NK-92 (cell line): ENCODE data around the gene DBP.
A peak's percentile ranks its signal among the peaks of the same experiment; 100 is the strongest.
"Not testable (repeated sequence)": the region's sequence is repeated elsewhere in the genome, so short reads cannot be mapped to it uniquely, and the experiment has no call there.

ENCODE experiments used
- DNase-seq: peaks from one replicate; lab custom pipeline; 2025; ENCODE audit not compliant: unreplicated experiment; lab: John Stamatoyannopoulos, UW

The DBP gene

GRCh38 chr19:48668332-48668731 lies 31.2 kb upstream of the DBP start:
- no peak for DNase-seq

- no peak for DNase-seq
Measured at GRCh38 chr19:48665786-48666185, 28.6 kb upstream of the DBP start.

- DNase-seq = no peak
Measured at GRCh38 chr19:48664476-48664875, 27.3 kb upstream of the DBP start.

DNA sequence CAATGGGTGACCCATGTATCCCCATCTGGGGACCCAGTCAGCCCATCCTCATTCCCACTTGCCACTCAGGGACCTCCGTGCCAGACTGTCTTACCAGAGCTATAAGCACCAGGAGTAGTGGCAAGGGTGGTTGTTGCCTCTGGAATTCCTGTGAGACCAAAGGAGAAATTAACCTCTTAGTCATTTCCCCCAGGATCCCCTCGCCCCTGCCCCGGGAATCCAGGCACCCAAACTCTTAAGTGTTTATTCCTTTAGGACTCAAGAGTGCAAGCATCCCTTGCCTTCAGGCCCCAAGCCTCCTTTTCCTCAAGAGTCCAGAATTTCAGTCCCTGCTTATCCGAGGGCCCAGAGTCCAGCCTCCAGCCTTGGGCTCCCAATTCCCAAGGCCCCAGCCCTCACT lies 26.5 kb upstream of the DBP start:
- no peak for DNase-seq

DNA sequence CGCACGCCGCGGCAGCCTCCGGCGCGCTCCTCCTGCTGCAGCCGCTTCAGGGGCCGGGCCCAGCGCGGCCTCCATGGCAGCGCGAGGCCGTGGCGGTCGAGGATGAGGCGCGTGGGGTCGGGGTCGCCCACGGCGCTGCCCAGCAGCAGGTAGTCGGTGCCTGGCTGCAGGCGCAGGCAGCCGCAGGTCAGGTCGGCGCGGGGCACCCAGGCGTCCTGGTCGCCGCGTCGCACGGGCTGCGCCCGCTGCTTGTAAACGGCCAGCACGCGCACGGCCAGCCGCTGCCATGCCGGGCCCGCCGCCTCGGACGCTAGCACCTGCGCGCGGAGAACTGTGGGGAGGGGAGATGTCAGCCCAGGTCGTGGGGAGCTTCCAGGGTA lies 24.5 kb upstream of the DBP start:
- no peak for DNase-seq

DNA sequence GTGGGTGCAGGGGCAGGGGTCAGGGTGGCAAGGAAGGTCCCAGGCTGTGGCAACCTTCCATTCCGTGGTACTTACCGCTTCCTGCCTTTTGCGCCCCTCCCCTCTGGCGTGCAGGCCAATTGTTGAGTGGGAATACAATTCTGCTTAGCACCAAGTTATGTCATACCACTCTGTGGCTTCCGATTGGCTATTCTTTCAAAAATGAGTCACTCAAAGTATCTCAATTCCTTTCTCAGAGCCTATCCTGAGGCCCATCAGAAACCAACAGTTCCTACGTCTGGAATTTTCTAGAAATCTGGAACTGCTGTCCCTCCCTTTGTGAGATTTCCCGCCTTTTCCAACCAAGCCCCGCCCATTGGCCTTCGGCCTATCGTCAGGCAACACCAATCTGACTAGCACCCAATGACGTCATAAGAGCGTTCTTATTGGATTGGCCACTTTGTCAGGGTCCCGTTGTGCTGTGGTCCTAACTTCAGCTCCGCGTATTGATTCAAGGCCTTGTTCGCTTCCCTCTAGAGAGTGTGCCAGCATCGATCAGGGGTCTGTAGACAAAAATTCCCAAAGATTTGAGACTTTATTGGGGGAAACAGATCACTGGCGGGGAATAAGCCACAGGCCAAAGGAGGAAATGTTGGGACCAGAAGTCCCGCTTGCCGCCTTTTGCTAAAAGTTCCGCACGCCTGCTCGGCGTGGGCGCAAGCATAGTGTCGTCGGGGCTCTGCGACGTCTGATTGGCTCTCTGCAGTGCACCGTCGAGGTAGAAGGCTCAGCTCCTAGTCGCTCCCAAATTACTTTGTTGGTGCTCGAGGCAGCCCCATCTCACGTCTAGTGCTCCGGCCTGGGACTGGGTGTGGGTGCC lies 23.9 kb upstream of the DBP start:
- DNase-seq = no peak

DNA sequence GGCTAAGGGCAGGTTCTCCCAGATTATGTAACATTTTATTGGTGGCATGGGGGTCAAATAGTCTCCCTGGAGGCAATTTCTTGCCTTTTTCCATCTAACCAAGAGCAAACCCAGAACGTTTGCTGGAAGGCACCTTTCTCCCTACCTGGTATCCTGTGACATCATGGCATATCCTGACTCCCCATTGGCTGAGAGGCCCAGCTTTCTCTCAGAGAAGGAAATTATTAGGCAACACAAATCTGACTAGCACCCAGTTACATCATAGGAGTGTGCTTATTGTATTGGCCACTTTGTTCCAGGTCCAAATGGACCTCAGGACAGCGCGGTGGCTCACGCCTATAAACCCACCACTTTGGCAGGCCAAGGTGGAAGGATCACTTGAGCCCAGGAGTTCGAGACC lies 22.6 kb upstream of the DBP start:
- no peak for DNase-seq

GRCh38 chr19:48658483-48658882 lies 21.3 kb upstream of the DBP start:
- no peak for DNase-seq

DNA sequence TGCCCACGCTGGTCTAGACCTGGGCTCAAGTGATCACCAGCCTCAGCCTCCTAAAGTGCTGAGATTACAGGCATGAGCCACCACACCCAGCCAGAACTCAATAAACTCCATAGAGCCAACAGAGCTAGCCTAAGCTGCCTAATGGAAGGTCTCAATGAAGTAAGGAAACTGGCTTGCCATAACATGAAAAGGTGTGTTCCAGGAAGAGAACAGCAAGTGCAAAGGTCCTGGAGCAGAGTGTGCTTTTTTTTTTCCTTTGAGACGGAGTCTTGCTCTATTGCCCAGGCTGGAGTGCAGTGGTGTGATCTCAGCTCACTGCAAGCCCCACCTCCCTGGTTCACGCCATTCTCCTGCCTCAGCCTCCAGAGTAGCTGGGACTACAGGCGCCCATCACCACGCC lies 20.6 kb upstream of the DBP start:
- not testable (repeated sequence) for DNase-seq

DNA sequence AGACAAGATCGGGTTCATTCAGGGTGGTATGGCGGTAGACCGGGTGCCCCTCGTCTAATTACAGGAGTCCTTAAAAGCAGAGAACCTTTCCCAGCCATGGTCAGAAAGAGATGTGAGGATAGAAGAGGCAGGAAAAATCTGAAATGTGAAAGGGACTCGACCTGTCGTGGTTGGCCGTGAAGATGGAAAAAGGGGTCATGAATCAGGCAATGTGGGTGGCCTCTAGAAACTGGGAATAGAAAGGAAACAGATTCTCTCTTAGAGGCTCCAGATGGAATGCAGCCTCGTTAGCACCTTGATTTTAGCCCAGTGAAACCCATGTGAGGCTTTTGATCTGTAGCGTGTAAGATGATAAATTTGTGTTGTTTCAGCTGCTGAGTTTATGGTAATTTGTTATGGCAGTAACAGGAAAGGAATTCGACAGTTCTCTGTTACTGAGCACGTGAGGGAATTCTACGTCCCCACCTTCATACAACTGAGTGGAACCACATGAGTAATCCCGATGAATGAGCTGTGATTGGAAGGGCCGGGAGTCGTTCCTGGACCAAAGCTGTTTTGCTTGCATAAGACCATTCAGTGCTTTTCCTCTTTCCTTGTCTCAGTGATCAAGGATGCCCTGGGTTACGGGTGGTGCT lies 19.8 kb upstream of the DBP start:
- DNase-seq = no peak

GRCh38 chr19:48654299-48655059 lies 17.3 kb upstream of the DBP start:
- DNase-seq = no peak

DNA sequence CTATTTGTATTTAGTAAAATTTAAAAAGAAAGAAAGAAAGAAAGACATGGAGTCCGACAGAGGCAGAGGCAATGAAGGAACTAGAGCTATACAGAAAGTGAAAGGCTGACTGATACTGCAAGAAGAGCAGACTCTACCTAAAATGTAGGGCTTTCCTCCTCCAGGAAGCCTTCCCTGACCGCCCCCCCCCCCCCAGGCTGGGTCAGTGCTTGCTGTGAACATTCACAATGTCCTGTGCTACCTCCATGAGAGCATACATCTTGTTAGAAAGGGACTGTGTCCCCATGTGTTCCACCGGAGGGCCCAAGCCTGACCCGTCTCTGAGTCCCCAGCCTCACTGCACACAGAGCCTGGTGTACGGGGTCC lies 14.5 kb upstream of the DBP start:
- no peak for DNase-seq

GRCh38 chr19:48650974-48651682 lies 13.9 kb upstream of the DBP start:
- no peak for DNase-seq

- DNase-seq = no peak
Measured at GRCh38 chr19:48648134-48648533, 11.0 kb upstream of the DBP start.

GRCh38 chr19:48646722-48647216 lies 9.6 kb upstream of the DBP start:
- DNase-seq = no peak

- DNase-seq = peak; percentile 67
Measured at GRCh38 chr19:48646001-48646721, 9.0 kb upstream of the DBP start, which contains the start of gene CA11. Gene CA11 (minus strand): TSS chr19:48646187. CDS start chr19:48645632, 555 bp downstream.

GRCh38 chr19:48645620-48646000 lies 8.4 kb upstream of the DBP start:
- no peak for DNase-seq

- no peak for DNase-seq
Measured at GRCh38 chr19:48644839-48645619, 7.8 kb upstream of the DBP start.

GRCh38 chr19:48644355-48644754 lies 7.2 kb upstream of the DBP start:
- DNase-seq = no peak

GRCh38 chr19:48642862-48643261 lies 5.7 kb upstream of the DBP start:
- DNase-seq = no peak
